Suprapubic skin (tissue), 4 donors: ENCODE measurements around the gene TMEM86B. TPM values are rescaled to one million over a fixed set of nuclear protein-coding genes. Genes with fewer than 3 reads are reported as not detected.

Source experiments
- DNase-seq, 2 donors: peaks; one replicate each; pipeline ENCODE4 v3.0.0-alpha.2; 2019; ENCODE audit warnings: low spot score in 2 of 2
- H3K27ac ChIP-seq: fragments of 200-600 bp; sonication (generic); one replicate; pipeline ENCODE4 v1.5.1; 2019
- H3K27me3 ChIP-seq: fragments of 200-600 bp; sonication (generic); one replicate; pipeline ENCODE4 v1.5.1; 2019
- H3K36me3 ChIP-seq: fragments of 200-600 bp; sonication (generic); one replicate; pipeline ENCODE4 v1.5.1; 2019
- H3K4me1 ChIP-seq: fragments of 200-600 bp; sonication (generic); one replicate; pipeline ENCODE4 v1.5.1; 2019
- H3K4me3 ChIP-seq: fragments of 200-600 bp; sonication (generic); one replicate; pipeline ENCODE4 v1.5.1; 2019; ENCODE audit warnings: mild to moderate bottlenecking
- H3K9me3 ChIP-seq: fragments of 200-600 bp; sonication (generic); one replicate; pipeline ENCODE4 v1.5.1; 2019
- EP300 ChIP-seq: sonication (generic); formaldehyde crosslinking; IDR thresholded peaks from one replicate; pipeline ENCODE4 v1.6.1; 2017; ENCODE audit warnings: antibody characterized with exemption
- POLR2A ChIP-seq, 2 donors: fragments of 450-650 bp; IDR thresholded peaks; one replicate each; pipeline ENCODE4 v1.6.1; 2017; ENCODE audit warnings: antibody characterized with exemption in 2 of 2, mild to moderate bottlenecking in 2 of 2, moderate library complexity in 2 of 2
- POLR2AphosphoS5 ChIP-seq, 3 donors: sonication (generic); formaldehyde crosslinking; IDR thresholded peaks; one replicate each; pipeline ENCODE4 v1.6.1; 2017; ENCODE audit warnings: antibody characterized with exemption in 3 of 3
- WGBS: methylation state at CpG from one replicate; pipeline ENCODE4 v1.1.5; 2018; 5-methylcytosine and 5-hydroxymethylcytosine counted together
- total RNA-seq, 4 donors: library from RNA; depleted of rRNA; stranded (reverse); fragments of >200 nt; gene quantifications; one replicate each; pipeline ENCODE4 v1.1.0, GENCODE V29; 2016
- TF ChIP-seq, protein P1 (sequence below), 2 donors: fragments of 200-600 bp in 1 of 2; fragments of 450-650 bp in 1 of 2; sonication (generic) in 1 of 2; IDR thresholded peaks; one replicate each; pipeline ENCODE4 v1.5.1; 2016 to 2019; ENCODE audit warnings: antibody characterized with exemption in 2 of 2, mild to moderate bottlenecking in 1 of 2, moderate library complexity in 1 of 2

TMEM86B gene
- total RNA-seq, 4 donors from 2014 or later: 2.0 to 9.4 (median 4.2) TPM

DNA sequence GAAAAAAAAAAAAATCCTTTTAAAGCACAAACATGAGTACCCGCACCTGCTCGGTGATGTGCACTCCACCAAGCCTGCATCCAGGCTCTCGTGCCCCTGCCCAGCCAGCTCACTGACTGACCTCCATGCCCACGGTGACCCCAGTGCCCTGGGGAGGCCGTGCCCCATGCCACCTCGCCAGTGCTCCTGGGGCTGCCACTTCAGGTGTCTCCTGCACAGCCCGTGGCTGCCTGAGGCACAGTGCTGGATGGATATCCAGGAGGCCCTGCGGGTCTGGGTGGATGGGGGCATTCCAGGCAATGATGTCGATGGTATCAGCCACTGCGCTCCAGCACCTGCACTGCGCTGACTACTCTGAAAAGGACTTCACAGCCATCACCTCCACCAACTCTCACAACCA is 21.3 kb upstream of the TMEM86B start:
- no peak overlapping the region for H3K27ac ChIP-seq
- peaks cover 61% of the 10 kb centered on the region for H3K4me1 ChIP-seq
- 86% methylated on average over 9 of the region's 11 CpGs for WGBS
- no peaks in the 10 kb centered on the region for H3K9me3 ChIP-seq
- peaks cover 26% of the 10 kb centered on the region for H3K36me3 ChIP-seq
- TF ChIP-seq POLR2AphosphoS5 (IDR thresholded peaks at IDR 0.05) (no peak), EP300 (no peak), POLR2A (IDR thresholded peaks at IDR 0.05) (no peak)
- TF ChIP-seq, protein P1, sequence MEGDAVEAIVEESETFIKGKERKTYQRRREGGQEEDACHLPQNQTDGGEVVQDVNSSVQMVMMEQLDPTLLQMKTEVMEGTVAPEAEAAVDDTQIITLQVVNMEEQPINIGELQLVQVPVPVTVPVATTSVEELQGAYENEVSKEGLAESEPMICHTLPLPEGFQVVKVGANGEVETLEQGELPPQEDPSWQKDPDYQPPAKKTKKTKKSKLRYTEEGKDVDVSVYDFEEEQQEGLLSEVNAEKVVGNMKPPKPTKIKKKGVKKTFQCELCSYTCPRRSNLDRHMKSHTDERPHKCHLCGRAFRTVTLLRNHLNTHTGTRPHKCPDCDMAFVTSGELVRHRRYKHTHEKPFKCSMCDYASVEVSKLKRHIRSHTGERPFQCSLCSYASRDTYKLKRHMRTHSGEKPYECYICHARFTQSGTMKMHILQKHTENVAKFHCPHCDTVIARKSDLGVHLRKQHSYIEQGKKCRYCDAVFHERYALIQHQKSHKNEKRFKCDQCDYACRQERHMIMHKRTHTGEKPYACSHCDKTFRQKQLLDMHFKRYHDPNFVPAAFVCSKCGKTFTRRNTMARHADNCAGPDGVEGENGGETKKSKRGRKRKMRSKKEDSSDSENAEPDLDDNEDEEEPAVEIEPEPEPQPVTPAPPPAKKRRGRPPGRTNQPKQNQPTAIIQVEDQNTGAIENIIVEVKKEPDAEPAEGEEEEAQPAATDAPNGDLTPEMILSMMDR (IDR thresholded peaks at IDR 0.05): no peak
- DNase-seq: no peak
- no peaks in the 10 kb centered on the region for H3K27me3 ChIP-seq
- no peak overlapping the region for H3K4me3 ChIP-seq

- TF ChIP-seq EP300: no peak
- TF ChIP-seq, protein P1 (IDR thresholded peaks at IDR 0.05): no peak
- TF ChIP-seq POLR2AphosphoS5 (IDR thresholded peaks at IDR 0.05): no peak
- no peak for TF ChIP-seq POLR2A (IDR thresholded peaks at IDR 0.05)
- H3K27me3 ChIP-seq: no peaks in the 10 kb centered on the region
- H3K4me1 ChIP-seq: peaks cover 51% of the 10 kb centered on the region
- WGBS: 88% methylated on average over 7 of the region's 9 CpGs
- peaks cover 37% of the 10 kb centered on the region for H3K36me3 ChIP-seq
- no peaks in the 10 kb centered on the region for H3K9me3 ChIP-seq
- H3K27ac ChIP-seq: no peak overlapping the region
- no peak overlapping the region for H3K4me3 ChIP-seq
- DNase-seq: no peak
These were observed 20.1 kb upstream of the TMEM86B start for GRCh38 chr19:55248704-55249103.

GRCh38 chr19:55248166-55248675 is 19.7 kb upstream of the TMEM86B start:
- no peaks in the 10 kb centered on the region for H3K9me3 ChIP-seq
- H3K27me3 ChIP-seq: no peaks in the 10 kb centered on the region
- TF ChIP-seq POLR2A (IDR thresholded peaks at IDR 0.05) (no peak), EP300 (no peak), POLR2AphosphoS5 (IDR thresholded peaks at IDR 0.05) (no peak)
- TF ChIP-seq, protein P1 (IDR thresholded peaks at IDR 0.05): no peak
- no peak for DNase-seq
- 82% methylated on average over 10 of the region's 10 CpGs for WGBS
- no peak overlapping the region for H3K27ac ChIP-seq
- H3K36me3 ChIP-seq: peaks cover 42% of the 10 kb centered on the region
- H3K4me1 ChIP-seq: peaks cover 50% of the 10 kb centered on the region
- H3K4me3 ChIP-seq: no peak overlapping the region

- Histone ChIP-seq H3K36me3 (peaks cover 48% of the 10 kb centered on the region), H3K4me1 (peaks cover 50% of the 10 kb centered on the region), H3K9me3 (no peaks in the 10 kb centered on the region), H3K27ac (no peak overlapping the region), H3K27me3 (no peaks in the 10 kb centered on the region), H3K4me3 (no peak overlapping the region)
- no peak for DNase-seq
- 20% methylated on average over 8 of the region's 10 CpGs for WGBS
- TF ChIP-seq, protein P1 (IDR thresholded peaks at IDR 0.05): no peak
- TF ChIP-seq POLR2A (IDR thresholded peaks at IDR 0.05) (no peak), EP300 (no peak), POLR2AphosphoS5 (IDR thresholded peaks at IDR 0.05) (no peak)
These were observed 19.1 kb upstream of the TMEM86B start for GRCh38 chr19:55247621-55248099.

DNA sequence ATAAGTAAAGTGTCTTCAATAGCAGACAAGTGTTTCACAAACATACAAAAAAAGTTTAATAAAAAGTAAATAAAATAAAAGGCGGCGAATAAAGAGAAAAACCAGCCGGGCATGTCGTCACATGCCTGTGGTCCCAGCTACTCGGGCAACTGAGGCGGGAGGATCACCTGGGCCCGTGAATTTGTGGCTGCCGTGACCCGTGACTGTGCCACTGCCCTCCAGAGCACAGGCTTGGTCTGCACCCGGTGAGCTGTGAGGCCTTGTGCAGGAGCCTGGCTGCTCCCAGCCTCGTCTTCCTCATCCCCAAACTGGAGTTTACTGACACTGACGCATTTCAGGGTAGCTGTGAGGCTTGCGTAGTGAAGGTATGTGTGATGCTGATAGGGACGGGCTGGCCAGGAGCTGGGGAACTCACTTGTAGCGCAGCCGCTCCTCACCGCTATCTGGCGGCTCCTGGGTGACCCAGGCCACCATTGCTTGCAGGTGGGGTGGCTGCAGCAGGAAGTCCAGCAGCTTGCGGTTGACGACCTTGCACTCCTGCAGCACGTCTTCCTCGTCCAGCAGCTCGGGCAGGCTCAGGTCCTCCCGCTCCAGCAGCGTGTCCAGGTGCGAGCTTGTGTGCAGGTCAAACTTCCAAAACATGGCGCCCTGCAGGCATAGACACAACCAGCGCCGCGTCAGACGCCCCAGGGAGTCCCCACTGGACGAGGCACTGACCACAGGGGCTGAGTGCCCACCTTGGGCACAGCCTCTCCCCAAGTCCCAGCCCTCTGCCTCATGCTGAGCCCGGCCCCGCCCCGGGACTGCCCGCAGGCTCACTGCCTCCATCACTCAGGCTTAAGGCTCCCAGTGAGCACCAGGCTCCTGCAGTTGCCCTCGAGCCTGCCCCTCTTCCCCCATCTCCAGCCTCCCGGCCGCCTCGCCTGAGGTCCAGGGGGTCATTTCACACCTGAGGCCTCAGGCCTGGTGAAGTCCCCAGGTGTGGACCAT is 18.2 kb upstream of the TMEM86B start:
- Histone ChIP-seq H3K36me3 (peaks cover 57% of the 10 kb centered on the region), H3K4me3 (no peak overlapping the region), H3K27me3 (no peaks in the 10 kb centered on the region), H3K27ac (no peak overlapping the region), H3K4me1 (peaks cover 41% of the 10 kb centered on the region), H3K9me3 (no peaks in the 10 kb centered on the region)
- DNase-seq: no peak
- no peak for TF ChIP-seq POLR2AphosphoS5 (IDR thresholded peaks at IDR 0.05)
- TF ChIP-seq EP300: no peak
- TF ChIP-seq, protein P1 (IDR thresholded peaks at IDR 0.05): no peak
- TF ChIP-seq POLR2A (IDR thresholded peaks at IDR 0.05): no peak
- 90% methylated on average over 25 of the region's 40 CpGs for WGBS
